GM19452 (cell line): Measurements from ENCODE around the gene HERC6.
A peak's percentile ranks its signal among the peaks of the same experiment; 100 is the strongest.
"Not testable (repeated sequence)": the region's sequence is repeated elsewhere in the genome, so short reads cannot be mapped to it uniquely, and the experiment has no call there.

ENCODE experiments used
- ATAC-seq: cut with Tn5 transposase; IDR thresholded peaks from one replicate; pipeline ENCODE4 v1.9.1; 2021; ENCODE audit not compliant: unreplicated experiment

The HERC6 gene

GRCh38 chr4:88378691-88379559 is at the start of gene HERC6:
HERC6 (plus strand) TSS chr4:88378852; CDS start chr4:88378922, 70 bp downstream.
- ATAC-seq = peak; percentile 67

DNA sequence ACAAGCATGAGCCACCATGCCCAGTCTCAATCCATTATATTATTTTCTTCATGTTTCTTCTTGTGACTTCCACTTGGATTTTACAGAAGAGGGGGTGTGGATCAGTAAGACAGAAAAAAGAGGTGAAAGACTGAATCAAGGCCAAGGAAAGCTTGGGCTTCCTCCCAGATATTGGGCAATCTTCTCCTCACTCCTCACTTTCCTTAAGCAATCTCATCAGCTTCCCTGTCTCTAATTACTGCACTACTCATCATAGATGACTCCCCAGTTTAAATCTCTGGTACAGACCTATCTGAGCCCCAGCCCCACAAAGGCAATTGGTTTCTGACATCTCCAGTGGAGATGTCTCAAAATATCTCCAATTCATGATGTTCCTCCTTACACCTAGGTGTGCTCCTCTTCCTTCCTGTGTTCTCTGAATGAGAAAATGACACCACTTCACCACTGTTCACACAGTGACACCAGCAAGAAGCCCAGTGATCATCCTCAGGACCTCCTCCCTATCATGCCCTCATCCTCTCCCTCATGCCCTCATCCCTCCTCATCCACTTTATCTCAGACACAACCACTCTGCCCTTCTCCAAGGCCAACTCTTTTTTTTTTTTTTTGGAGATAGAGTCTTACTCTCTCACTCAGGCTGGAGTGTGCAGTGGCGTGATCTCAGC is 44.8 kb upstream of the HERC6 start:
- no peak for ATAC-seq

GRCh38 chr4:88335092-88335665 is 43.5 kb upstream of the HERC6 start:
- ATAC-seq = no peak

GRCh38 chr4:88341227-88342192 is 37.1 kb upstream of the HERC6 start:
- no peak for ATAC-seq

DNA sequence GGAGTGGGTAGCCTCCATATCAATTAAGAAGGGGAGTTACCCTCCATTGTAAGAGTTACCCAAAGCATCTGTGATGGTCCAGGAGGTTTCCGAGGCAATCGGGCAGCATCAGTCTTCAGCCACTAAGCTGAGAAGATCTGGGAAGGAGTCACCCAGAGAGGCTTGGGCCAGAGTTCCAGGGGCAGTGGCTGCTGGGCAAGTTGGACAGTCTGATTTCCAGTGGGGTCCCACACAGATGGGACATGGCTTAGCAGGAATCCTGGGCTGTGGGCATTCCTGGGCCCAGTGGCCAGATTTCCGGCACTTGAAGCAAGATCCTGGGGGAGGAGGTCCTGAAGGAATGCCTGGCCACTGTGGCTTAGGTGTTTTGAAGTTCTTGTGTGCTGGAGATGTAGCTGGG is 31.8 kb upstream of the HERC6 start:
- not testable (repeated sequence) for ATAC-seq

DNA sequence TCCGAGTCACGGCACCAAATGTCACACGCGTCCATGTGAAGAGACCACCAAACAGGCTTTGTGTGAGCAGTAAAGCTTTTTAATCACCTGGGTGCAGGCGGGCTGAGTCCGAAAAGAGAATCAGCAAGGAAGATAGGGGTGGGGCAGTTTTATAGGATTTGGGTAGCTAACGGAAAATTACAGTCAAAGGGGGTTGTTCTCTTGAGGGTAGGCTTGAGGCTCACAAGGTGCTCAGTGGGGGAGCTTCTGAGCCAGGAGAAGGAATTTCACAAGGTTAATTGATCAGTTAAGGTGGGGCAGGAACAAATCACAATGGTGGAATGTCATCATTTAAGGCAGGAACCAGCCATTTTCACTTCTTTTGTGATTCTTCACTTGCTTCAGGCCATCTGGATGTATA is 29.9 kb upstream of the HERC6 start:
- ATAC-seq = not testable (repeated sequence)

DNA sequence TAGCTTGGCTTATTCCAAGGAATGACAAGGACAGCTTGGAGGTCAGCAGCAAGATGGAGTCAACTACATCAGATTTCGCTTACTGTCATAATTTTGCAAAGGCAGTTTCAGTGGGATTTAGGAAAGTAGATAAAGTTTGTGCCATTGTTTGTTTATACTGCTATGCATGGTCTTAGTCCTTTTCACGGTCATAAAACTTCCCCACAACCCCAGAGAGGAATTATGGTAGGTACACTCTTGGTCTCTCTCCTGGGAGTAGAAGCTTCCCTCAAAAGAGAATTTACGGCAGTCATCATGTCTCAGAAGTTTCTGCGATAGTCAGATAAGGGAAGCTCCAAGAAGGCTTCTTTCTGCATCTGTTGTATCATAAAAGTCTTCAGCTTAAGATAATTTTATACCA is 27.9 kb upstream of the HERC6 start:
- no peak for ATAC-seq

GRCh38 chr4:88352062-88352740 is 26.5 kb upstream of the HERC6 start:
- ATAC-seq = no peak

DNA sequence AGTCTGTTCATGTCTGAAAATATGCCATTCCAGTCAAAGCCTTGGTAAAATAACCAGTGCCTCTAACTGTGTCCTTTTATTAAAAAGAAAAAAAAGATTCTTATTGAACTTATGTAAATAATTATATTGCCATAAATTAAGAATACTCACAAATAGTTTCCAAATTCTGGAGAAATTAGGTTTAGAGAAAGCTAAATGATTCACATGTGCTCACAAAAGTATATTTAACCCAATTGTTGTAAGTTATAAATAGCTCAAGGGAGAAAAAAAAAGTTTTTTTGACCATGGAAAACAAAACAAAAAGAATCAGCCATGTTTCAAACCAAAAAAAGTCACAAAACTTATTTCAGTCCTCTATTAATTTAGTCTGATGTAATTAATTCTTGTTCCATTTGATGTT is 25.3 kb upstream of the HERC6 start:
- no peak for ATAC-seq

GRCh38 chr4:88356771-88357170 is 21.9 kb upstream of the HERC6 start:
- no peak for ATAC-seq

GRCh38 chr4:88357262-88357661 is 21.4 kb upstream of the HERC6 start:
- ATAC-seq = no peak

GRCh38 chr4:88359558-88359957 is 19.1 kb upstream of the HERC6 start:
- ATAC-seq = no peak

DNA sequence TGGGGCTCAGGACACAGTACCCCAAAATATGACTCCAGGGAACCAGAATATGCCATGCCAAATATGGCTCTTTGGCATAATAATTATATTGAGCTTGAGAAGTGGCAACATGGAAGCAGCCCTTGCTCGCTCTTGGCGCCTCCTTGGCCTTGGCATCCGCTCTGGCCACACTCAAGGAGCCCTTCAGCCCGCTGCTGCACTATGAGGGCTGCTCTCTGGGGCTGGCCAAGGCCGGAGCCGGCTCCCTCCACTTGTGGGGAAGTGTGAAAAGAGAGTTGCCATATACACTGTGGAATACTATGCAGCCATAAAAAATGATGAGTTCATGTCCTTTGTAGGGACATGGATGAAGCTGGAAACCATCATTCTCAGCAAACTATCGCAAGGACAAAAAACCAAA is 18.4 kb upstream of the HERC6 start:
- no peak for ATAC-seq

DNA sequence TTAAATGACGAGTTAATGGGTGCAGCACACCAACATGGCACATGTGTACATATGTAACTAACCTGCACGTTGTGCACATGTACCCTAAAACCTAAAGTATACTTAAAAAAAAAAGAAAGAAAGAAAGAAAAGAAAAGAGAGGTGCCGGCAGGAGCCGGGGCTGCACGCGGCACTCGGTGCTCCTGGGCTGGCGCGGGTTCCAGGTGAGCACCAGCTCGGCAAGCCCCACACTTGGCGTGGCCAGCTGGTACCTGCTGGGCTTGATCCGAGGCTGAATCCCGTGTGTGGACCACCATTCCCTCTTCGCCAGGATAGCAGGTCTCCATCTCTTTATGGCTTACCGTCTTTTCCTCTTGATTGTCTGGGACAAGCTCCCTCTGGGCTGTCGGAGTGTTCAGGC is 17.9 kb upstream of the HERC6 start:
- ATAC-seq = no peak

- not testable (repeated sequence) for ATAC-seq
These were observed 17.4 kb upstream of the HERC6 start for GRCh38 chr4:88361217-88361773.

DNA sequence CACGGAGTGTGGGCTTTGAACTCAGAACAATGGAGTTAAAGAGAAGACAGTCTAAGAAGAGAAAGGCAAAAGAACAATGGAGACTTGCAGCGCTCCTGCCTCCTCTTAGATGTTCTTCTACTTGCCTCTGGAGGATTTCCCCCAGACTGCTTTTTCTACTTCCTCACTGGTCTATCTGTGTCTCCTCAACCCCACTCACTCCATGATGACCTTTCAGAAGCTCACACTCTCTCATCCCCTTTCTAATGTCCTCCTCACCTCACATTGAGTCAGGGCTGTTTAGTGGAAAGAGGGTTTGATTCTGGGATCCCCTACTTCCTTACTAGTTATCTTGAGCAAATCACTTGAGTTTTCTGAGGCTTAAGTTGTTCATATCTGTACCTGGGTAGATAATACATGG is 12.2 kb upstream of the HERC6 start:
- ATAC-seq = no peak

DNA sequence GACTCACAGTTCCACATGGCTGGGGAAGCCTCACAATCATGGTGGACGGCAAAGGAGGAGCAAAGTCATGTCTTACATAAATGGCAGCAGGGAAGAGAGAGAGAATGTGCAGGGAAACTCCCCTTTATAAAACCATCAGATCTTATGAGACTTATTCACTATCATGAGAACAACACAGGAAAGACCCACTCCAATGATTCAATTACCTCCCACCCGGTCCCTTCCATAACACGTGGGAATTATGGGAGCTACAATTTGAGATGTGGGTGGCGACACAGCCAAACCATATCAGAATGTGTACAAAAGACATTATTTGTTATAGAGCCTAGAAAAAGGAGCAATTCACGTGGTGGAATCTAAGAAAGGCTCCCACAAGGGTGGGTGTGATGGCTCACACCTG is 10.8 kb upstream of the HERC6 start:
- no peak for ATAC-seq

GRCh38 chr4:88369180-88369812 is 9.4 kb upstream of the HERC6 start:
- not testable (repeated sequence) for ATAC-seq

GRCh38 chr4:88381123-88381522 is 2.5 kb downstream of the HERC6 start:
- no peak for ATAC-seq

- peak; percentile 48 for ATAC-seq
These were observed 4.0 kb downstream of the HERC6 start for GRCh38 chr4:88382621-88383020.
